ENCODE data around the gene NLRX1.

NLRX1 gene

DNA sequence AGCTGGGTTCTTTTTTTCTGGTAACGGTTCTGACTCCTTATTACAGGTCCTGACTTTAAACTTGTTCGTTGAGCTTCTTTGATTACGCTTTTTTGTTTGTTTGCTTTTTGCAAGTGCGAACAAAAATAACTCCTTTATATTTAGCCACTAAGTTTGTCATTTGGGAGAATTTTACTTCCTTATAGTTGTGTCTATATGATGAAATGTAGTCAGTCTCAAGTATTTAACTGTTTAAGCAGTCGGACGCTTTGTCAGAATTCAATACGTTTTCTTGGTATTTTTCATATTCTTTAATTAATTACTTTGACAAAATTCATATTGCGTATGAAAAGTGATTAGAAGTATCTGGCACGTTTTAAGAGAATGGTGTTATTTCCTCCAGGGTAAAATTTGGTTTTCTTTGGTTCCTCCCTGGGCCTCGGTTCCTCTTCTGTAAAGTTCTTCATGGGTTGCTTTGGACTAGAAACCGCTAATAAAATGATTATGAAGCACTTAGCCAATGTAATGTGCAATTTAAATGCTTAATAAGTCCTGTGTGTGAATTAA, 39.0 kb downstream of the NLRX1 start:
- H3K9ac ChIP-seq (ENCODE audit: low read length) = peak overlapping the region; percentile 99
- no peaks in the 10 kb centered on the region for H3K27me3 ChIP-seq (ENCODE audit: low read length)
- no peaks in the 10 kb centered on the region for H3K9me2 ChIP-seq (replicated peaks; ENCODE audit: insufficient read depth, low read length)
- H3K36me3 ChIP-seq (ENCODE audit: low read length) = no peaks in the 10 kb centered on the region
- peak overlapping the region; percentile 95 for H3K4me2 ChIP-seq (ENCODE audit: low read depth, low read length, poor library complexity, severe bottlenecking)
- H3K27ac ChIP-seq (ENCODE audit: low read depth, low read length) = peak overlapping the region; percentile 83
- peak overlapping the region; percentile 100 for H3K4me3 ChIP-seq (ENCODE audit: insufficient read depth, low read length, poor library complexity, severe bottlenecking)
- H2AFZ ChIP-seq (ENCODE audit: low read depth, low read length, severe bottlenecking) = no peak overlapping the region
- TF ChIP-seq, protein P1, sequence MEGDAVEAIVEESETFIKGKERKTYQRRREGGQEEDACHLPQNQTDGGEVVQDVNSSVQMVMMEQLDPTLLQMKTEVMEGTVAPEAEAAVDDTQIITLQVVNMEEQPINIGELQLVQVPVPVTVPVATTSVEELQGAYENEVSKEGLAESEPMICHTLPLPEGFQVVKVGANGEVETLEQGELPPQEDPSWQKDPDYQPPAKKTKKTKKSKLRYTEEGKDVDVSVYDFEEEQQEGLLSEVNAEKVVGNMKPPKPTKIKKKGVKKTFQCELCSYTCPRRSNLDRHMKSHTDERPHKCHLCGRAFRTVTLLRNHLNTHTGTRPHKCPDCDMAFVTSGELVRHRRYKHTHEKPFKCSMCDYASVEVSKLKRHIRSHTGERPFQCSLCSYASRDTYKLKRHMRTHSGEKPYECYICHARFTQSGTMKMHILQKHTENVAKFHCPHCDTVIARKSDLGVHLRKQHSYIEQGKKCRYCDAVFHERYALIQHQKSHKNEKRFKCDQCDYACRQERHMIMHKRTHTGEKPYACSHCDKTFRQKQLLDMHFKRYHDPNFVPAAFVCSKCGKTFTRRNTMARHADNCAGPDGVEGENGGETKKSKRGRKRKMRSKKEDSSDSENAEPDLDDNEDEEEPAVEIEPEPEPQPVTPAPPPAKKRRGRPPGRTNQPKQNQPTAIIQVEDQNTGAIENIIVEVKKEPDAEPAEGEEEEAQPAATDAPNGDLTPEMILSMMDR (IDR thresholded peaks at IDR 0.05; ENCODE audit: insufficient read depth, low read length, poor library complexity, severe bottlenecking) = no peak
- TF ChIP-seq EZH2phosphoT487 (conservative IDR thresholded peaks at IDR 0.05; ENCODE audit: low read length) = no peak
- peaks cover 58% of the 10 kb centered on the region for H3K79me2 ChIP-seq (ENCODE audit: insufficient read depth, low read length)
- H3K9me3 ChIP-seq (ENCODE audit: insufficient read depth, low read length) = no peaks in the 10 kb centered on the region
- 0 out of 2 replicates have a peak, but pooled peaks cover 9% of the 10 kb centered on the region for H4K20me1 ChIP-seq (ENCODE audit: low read depth, low read length)
- peaks cover 12% of the 10 kb centered on the region; the same call in 1 of the 2 replicates for H3F3A ChIP-seq (ENCODE audit: insufficient read depth)

- Histone ChIP-seq H3F3A (ENCODE audit: insufficient read depth) (peaks cover 12% of the 10 kb centered on the region; the same call in 1 of the 2 replicates), H3K9me3 (ENCODE audit: insufficient read depth, low read length) (no peaks in the 10 kb centered on the region), H2AFZ (ENCODE audit: low read depth, low read length, severe bottlenecking) (no peak overlapping the region), H3K79me2 (ENCODE audit: insufficient read depth, low read length) (peaks cover 74% of the 10 kb centered on the region), H3K27me3 (ENCODE audit: low read length) (no peaks in the 10 kb centered on the region), H3K4me2 (ENCODE audit: low read depth, low read length, poor library complexity, severe bottlenecking) (no peak overlapping the region), H3K36me3 (ENCODE audit: low read length) (no peaks in the 10 kb centered on the region), H3K27ac (ENCODE audit: low read depth, low read length) (no peak overlapping the region), H3K4me3 (ENCODE audit: insufficient read depth, low read length, poor library complexity, severe bottlenecking) (no peak overlapping the region), H3K9me2 (replicated peaks; ENCODE audit: insufficient read depth, low read length) (no peaks in the 10 kb centered on the region), H4K20me1 (ENCODE audit: low read depth, low read length) (peaks cover 17% of the 10 kb centered on the region), H3K9ac (ENCODE audit: low read length) (no peak overlapping the region)
- no peak for TF ChIP-seq EZH2phosphoT487 (conservative IDR thresholded peaks at IDR 0.05; ENCODE audit: low read length)
These were observed 40.7 kb downstream of the NLRX1 start for GRCh38 chr11:119209186-119209585.

- no peak overlapping the region for H2AFZ ChIP-seq (ENCODE audit: low read depth, low read length, severe bottlenecking)
- H3F3A ChIP-seq (ENCODE audit: insufficient read depth) = peaks cover 12% of the 10 kb centered on the region; the same call in 1 of the 2 replicates
- no peak overlapping the region for H3K4me2 ChIP-seq (ENCODE audit: low read depth, low read length, poor library complexity, severe bottlenecking)
- TF ChIP-seq, protein P1 (IDR thresholded peaks at IDR 0.05; ENCODE audit: insufficient read depth, low read length, poor library complexity, severe bottlenecking) = no peak
- TF ChIP-seq EZH2phosphoT487 (conservative IDR thresholded peaks at IDR 0.05; ENCODE audit: low read length) = no peak
- no peak overlapping the region for H3K27ac ChIP-seq (ENCODE audit: low read depth, low read length)
- peaks cover 17% of the 10 kb centered on the region for H4K20me1 ChIP-seq (ENCODE audit: low read depth, low read length)
- H3K9ac ChIP-seq (ENCODE audit: low read length) = no peak overlapping the region
- H3K9me2 ChIP-seq (replicated peaks; ENCODE audit: insufficient read depth, low read length) = no peaks in the 10 kb centered on the region
- peaks cover 83% of the 10 kb centered on the region for H3K79me2 ChIP-seq (ENCODE audit: insufficient read depth, low read length)
- no peaks in the 10 kb centered on the region for H3K9me3 ChIP-seq (ENCODE audit: insufficient read depth, low read length)
- H3K36me3 ChIP-seq (ENCODE audit: low read length) = no peaks in the 10 kb centered on the region
- H3K27me3 ChIP-seq (ENCODE audit: low read length) = no peaks in the 10 kb centered on the region
- H3K4me3 ChIP-seq (ENCODE audit: insufficient read depth, low read length, poor library complexity, severe bottlenecking) = no peak overlapping the region
These were observed 41.5 kb downstream of the NLRX1 start for GRCh38 chr11:119210050-119210449.

DNA sequence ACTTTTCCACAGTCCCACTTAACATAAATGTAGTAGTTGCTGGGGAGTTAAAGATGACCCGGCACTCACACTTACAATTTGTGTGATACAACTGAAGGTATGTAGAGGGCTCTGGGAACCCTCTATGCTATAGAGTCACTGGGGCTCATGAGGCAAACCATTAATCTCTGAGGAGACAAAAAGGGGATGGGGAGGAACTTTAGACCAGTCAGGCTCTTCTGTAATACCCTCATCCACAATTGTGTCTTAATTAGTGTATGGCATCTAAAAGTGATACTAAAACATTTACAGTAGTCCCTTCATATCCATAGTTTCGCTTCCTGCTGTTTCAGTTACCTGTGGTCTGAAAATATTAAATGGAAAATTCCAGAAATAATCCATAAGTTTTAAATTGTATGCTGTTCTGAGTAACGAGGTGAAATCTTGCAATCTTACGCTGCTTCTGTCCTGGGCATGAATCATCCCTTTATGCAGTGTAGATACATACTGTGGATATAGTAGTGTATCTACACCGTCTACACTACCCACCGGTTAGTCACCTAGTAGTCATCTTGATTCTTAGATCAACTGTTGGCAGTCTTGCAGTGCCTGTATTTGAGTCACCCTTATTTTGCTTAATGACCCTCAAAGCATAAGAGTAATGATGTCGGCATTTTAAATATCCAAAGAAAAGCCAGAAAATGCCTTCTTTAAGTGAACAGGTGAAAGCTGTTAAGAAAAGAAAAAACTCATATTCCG, 49.8 kb downstream of the NLRX1 start:
- Histone ChIP-seq H3K27me3 (ENCODE audit: low read length) (no peaks in the 10 kb centered on the region), H3K4me3 (ENCODE audit: insufficient read depth, low read length, poor library complexity, severe bottlenecking) (no peak overlapping the region), H4K20me1 (ENCODE audit: low read depth, low read length) (peaks cover 24% of the 10 kb centered on the region), H2AFZ (ENCODE audit: low read depth, low read length, severe bottlenecking) (no peak overlapping the region), H3K79me2 (ENCODE audit: insufficient read depth, low read length) (peaks cover 94% of the 10 kb centered on the region), H3K36me3 (ENCODE audit: low read length) (no peaks in the 10 kb centered on the region), H3K9ac (ENCODE audit: low read length) (no peak overlapping the region), H3K27ac (ENCODE audit: low read depth, low read length) (no peak overlapping the region), H3K9me2 (replicated peaks; ENCODE audit: insufficient read depth, low read length) (no peaks in the 10 kb centered on the region), H3K4me2 (ENCODE audit: low read depth, low read length, poor library complexity, severe bottlenecking) (no peak overlapping the region), H3F3A (ENCODE audit: insufficient read depth) (peaks cover 8% of the 10 kb centered on the region; the same call in 1 of the 2 replicates), H3K9me3 (ENCODE audit: insufficient read depth, low read length) (no peaks in the 10 kb centered on the region)
- TF ChIP-seq EZH2phosphoT487 (conservative IDR thresholded peaks at IDR 0.05; ENCODE audit: low read length) = no peak
- TF ChIP-seq, protein P1 (IDR thresholded peaks at IDR 0.05; ENCODE audit: insufficient read depth, low read length, poor library complexity, severe bottlenecking) = no peak

All from SU-DHL-6 (cell line).